GM21619 (cell line): ENCODE results near the gene TBC1D4.

ENCODE experiments used
- ATAC-seq: cut with Tn5 transposase; IDR thresholded peaks from one replicate; pipeline ENCODE4 v1.9.1; 2021; ENCODE audit not compliant: unreplicated experiment

The TBC1D4 gene

GRCh38 chr13:75395066-75395465 is 86.9 kb downstream of the TBC1D4 start:
- peak; percentile 47 for ATAC-seq

DNA sequence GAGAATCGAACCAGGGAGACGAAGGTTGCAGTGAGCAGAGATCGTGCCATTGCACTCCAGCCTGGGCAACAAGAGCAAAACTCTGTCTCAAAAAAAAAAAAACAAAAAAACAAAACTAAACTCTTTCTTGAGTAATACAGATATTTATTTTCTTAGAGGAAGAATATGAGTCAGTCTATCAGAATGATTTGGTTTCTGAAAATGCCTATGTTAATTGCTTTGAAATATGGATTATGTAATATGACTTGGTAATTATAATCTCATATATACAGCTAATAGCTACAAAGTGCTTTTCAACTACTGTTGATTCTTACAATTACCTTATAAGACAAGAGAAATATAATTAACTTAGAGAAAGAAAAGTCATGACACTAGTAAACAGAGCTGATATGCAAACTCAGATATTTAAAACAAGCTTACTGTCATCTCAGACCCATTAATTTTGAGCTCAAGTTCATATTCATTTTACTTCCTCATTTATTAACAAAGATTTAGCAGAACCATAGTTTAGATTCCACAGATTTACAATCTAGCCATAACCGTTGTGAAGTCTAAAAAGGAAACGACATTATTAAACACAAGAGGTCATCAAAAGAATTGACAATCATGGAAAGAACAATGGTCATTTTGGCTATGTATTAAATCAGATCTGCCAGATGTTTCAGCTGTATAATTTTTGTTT is 88.0 kb downstream of the TBC1D4 start:
- ATAC-seq = no peak

DNA sequence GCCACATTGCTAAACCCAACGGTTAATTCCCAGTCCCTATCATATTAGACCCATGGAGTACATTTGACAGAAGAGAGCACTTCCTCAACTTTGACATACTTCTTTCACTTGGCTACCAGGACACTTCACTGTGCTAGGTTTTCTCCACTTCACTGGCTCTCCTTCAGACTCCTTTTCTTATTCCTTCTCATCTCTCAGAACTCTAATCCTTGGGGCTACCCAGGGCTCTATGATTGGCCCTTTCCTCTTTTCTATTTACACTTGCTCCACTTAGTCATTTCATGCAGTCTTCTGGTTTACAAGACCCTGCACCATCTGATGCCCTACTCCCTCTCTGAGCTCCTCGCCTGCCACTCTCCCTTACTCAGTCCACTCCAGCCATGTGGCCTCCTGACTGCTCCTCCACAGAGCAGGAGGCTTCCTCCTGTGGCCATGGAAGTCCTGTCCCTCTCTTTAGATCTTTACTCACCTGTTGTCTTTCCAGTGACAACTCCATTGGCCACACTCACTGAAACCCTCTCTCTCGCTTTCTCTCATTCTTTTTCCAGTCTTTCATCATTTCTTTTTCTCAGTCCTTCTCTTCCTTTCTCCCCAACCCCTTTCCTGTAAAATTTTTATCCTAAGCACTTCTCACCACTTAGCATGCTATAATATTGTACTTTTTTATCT is 90.4 kb downstream of the TBC1D4 start:
- ATAC-seq = no peak

DNA sequence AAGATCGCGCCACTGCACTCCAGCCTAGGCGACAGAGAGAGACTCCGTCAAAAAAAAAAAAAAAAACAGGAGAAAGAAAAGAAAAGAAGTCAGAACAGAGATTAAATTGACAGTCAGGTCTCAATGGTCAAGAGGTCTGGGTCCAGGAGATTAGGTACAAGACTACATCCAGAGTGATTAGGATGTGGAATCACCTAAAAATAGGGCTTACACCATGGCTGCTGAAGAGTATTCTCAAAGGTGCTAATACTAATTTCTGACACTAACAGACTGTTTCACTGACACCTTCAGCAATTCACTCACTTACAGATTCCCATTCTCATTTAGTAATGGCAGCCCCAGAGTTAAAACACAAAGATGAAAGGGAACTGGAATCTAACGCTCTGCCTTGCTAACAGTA is 91.7 kb downstream of the TBC1D4 start:
- no peak for ATAC-seq

DNA sequence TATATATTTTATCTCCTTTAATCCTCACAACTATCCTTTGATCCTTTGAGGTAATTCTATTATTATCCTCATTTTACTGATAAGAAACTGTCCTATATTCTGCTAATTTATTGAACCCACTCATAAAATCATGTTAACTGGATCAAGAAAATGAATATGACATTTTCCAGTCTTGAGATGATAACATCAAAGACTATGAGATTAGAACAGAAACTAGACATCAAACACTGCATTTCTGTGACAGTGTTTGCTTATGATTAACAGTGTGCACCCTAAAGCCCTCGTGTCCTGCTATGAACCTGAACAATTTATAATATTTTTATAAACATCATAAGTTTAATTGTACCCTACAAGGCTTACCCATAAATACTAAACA is 96.3 kb downstream of the TBC1D4 start:
- ATAC-seq = no peak

DNA sequence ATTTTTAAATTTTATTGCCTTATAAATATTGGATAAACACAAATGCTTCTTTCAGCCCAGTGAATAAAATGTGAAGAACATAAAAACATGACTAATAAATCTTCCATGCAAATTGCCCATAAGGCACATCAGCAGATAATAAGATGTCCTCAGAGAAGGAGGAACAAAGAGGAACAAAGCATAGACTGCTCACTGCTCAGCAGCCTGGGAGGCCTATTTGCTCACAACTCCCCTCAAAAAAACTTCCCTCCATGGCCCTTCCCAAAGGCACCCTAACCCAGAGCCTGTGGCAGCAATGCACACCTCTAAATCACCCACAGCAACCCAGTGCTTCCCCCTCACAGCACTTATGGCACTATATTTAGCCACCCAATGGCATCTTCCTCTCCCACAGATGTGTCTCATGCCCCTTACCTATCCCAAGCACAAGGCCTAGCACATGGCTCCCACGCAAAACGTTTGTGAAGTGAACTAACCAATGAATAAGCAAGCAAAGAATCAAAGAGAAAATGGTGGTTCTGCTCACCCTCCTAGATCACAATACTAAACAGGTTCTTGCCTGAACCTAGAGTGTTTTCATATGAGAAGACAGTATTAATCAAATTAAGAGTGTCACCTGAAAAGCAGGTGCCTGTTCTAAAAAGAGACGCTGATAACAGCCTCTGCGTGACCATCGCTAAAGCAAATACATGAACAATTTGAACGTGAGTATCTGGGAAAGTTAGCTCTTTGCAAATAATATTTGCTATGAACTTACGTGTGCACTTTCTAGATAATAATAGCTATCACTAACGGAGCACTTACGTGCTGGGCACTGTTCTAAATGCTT is 96.9 kb downstream of the TBC1D4 start:
- ATAC-seq = no peak

DNA sequence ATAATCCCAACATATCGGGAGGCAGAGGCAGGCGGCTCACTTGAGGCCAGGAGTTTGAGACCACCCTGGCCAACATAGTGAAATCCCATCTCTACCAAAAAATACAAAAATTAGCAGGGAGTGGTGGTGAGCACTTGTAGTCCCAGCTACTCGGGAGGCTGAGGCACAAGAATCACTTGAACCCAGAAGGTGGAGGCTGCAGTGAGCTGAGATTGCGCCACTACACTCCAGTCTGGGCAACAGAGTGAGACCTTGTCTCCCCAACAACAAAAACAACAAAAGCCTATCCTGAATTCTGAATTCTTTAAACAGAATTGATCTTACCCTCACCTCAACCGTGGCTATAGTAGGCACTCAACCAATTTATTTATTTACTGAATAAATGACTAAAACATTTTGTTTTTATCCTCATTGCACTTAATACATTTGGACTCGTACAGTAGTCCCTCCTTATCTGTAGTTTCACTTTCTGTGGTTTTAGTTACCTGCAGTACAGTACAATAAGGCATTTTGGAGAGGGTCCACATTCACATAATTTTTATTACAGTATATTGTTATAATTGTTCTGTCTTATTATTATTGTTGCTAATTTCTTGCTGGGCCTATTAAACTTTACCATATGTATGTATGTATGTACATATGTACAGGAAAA is 98.8 kb downstream of the TBC1D4 start:
- no peak for ATAC-seq

- ATAC-seq = no peak
Observed at GRCh38 chr13:75378301-75378700, 103.7 kb downstream of the TBC1D4 start.

DNA sequence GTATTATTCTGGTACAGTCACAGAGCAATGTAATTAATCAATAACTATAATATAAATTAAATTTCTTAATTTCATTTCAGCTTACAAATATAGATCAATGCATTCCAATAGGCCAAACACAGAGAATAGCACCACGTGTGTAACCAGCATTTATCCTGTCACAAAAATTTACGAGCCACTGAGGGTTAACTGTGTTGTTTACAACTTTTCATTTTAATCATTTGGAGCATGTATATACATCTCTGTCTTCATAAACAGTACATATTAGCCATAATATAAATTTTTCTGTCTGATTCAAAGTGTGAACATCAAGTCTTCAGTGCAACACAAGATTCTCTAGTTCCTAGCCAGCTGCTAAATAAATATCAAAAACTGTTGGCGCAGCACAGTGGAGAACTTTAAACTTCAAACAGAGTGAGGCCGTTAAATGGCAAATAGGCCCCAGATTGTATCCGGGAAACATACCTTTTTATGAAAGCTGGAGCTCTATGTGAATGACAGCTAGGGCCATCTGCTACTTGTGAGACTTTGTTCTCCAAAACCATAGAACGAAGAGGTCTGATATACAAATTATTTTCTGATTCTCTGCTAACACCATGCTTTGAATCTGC is 105.1 kb downstream of the TBC1D4 start:
- no peak for ATAC-seq

GRCh38 chr13:75375329-75375728 is 106.6 kb downstream of the TBC1D4 start:
- no peak for ATAC-seq

DNA sequence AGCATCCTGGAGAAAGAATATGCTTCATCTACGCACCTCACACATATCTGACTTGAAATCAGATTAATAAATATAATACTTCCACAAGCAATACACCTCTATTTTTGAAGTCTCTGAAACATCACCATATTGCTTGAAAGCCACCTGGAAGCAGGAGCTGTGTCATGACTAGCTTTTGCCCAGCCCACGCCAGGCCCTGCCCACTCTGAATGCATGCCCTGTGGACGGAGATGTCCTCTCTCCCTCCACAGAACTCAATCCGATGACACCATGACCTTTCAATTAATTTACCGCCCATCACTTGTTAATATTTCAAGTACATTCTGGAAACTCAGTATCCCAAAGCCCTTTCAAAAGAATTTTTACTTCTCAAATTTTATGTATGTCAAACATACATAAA is 108.0 kb downstream of the TBC1D4 start:
- no peak for ATAC-seq

DNA sequence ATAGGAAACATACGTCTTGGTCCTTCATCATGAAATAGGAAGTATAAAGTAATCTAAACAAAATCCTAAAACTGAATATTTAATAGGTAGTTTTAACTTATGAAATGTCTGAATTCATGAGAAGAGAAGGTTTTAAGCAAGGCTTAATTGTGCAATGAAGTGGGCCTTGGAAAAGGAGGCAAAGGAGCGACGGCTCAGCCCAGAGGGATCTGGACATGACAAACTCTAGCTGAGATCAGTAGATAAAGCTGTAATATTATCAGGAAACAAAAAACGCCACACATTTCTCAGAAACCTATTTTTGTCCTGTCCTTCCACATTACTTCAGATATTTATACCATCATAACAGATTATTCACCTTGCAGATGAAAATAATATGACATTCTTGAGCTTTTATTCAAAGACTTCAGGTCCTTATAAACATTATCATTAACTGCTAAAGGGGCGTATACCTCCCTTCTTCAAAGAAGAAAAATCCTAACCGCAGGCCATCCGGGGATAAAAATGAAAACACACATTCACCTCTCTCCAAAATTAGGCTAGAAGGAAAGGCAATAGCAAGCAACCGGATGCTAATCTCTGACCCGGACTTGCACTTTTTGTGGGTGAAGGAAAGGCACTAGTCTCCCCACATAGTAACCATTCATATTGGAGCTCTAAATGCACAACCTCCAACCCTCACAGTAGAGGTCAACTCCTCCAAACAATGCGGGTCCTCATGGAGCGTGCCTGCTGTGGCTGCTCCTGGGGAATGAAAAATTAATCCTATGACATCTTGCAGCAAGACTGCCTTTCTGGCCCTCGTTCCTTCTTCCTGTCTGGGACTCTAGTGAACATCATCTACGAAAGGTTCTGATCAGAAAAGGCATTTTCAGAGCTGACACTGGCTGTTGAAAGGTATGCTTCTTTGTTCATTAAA is 108.8 kb downstream of the TBC1D4 start:
- no peak for ATAC-seq

- ATAC-seq = peak; percentile 68
Observed at GRCh38 chr13:75372517-75372916, 109.5 kb downstream of the TBC1D4 start.

DNA sequence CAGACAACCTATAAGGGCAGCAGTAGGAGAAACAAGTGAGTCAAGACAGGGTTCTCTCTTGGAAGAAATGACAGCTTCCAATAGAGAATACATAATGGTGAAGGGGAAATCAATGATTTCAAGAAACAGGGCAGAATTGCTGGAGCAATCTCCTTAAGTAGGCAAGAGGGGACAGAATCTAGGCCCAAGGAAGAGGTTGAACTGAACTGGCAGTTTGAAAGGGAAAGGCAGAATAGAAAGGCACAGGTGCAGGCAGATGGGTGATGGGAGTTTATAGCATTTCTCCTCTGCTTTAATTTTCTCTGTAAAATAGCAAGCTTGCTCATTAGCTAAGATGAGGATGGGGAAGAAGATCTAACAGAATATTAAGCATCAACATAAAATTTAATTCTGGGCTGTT is 110.8 kb downstream of the TBC1D4 start:
- ATAC-seq = no peak

GRCh38 chr13:75370774-75371173 is 111.2 kb downstream of the TBC1D4 start:
- ATAC-seq = no peak

GRCh38 chr13:75369981-75370380 is 112.0 kb downstream of the TBC1D4 start:
- no peak for ATAC-seq

DNA sequence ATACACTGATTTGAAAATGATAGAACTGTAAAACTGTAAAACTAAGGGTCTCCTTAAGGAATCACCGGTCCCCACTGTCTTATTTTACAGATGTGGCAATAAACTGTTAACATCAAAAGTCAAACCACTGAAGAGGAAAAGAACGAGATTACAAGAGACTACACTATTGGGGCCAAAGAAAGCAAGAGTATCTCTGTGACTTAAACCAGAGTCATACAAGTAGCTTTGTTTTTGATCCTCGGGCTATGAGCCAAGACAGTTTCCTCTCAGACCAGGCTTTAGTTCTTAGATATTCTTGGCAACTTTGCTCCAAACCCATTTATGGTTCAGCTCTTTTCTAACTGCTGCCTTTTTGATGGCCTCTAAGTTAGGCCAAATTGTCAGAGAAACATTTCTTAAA is 113.8 kb downstream of the TBC1D4 start:
- ATAC-seq = no peak

GRCh38 chr13:75366380-75367280 is 115.3 kb downstream of the TBC1D4 start:
- ATAC-seq = peak; percentile 6

DNA sequence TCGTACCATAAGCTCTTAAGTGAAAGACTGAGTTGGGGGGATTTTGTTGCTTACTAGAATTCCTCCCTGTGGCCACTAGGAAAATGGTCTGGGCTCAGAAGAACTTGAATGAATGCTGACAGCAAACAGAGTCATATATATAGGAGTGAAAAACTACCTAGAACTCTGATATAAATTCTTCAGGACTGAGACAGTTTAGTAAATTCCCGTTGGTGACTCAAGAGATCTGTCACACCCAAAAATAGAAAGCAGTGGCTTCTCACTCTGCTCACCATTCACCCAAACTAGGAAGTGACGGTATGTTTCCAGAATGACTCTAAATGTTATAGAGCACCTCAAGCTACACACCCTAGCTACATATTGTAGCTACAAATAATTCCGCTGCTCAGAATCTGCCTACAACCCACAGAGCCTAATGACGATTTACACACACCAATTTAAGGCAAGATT is 116.2 kb downstream of the TBC1D4 start:
- peak; percentile 92 for ATAC-seq
